Ishikawa (cell line): ENCODE data around the gene ATRN.

Experiments
- CEBPB ChIP-seq: IDR thresholded peaks from 2 replicates; pipeline ENCODE4 v1.6.1; 2012
- CREB1 ChIP-seq: IDR thresholded peaks from 2 replicates; pipeline ENCODE4 v1.6.1; 2012; ENCODE audit warnings: low read depth
- EGR1 ChIP-seq: IDR thresholded peaks from 2 replicates; pipeline ENCODE4 v1.6.1; 2012
- EP300 ChIP-seq: IDR thresholded peaks from 2 replicates; pipeline ENCODE4 v1.6.1; 2012; ENCODE audit warnings: borderline replicate concordance
- FOXM1 ChIP-seq: IDR thresholded peaks from 2 replicates; pipeline ENCODE4 v1.6.1; 2012; ENCODE audit warnings: low read depth, borderline replicate concordance
- TAF1 ChIP-seq: IDR thresholded peaks from 2 replicates; pipeline ENCODE4 v1.6.1; 2012; ENCODE audit warnings: low read depth, mild to moderate bottlenecking
- YY1 ChIP-seq: IDR thresholded peaks from 2 replicates; pipeline ENCODE4 v1.6.1; 2012; ENCODE audit warnings: low read depth
- TF ChIP-seq, protein P1 (sequence below): IDR thresholded peaks from 2 replicates; pipeline ENCODE4 v1.6.1; 2012
- TF ChIP-seq, protein P2 (sequence below): IDR thresholded peaks from 2 replicates; pipeline ENCODE4 v1.6.1; 2012; ENCODE audit warnings: low read depth, mild to moderate bottlenecking

DNA sequence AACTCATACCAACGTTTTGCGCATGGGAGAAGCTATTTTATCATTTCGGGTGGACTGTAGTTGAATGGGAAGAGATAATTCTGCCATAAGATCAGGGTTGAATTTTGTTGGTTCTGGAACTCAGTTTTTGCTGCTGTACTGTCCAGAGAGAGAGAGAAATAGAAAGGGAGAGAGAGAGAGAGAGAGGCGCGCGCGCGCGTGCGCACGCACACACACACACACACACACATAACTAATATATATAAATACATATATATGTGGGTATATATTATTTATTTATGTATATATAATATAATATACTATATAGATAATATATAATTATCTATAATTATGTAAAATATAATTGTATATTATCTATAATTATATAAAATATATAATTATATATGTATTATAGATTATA, 21.9 kb downstream of the ATRN start:
- TF ChIP-seq EGR1 = no peak
- TF ChIP-seq, protein P1, sequence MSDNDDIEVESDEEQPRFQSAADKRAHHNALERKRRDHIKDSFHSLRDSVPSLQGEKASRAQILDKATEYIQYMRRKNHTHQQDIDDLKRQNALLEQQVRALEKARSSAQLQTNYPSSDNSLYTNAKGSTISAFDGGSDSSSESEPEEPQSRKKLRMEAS = no peak
- TF ChIP-seq YY1 = no peak
- TF ChIP-seq, protein P2, sequence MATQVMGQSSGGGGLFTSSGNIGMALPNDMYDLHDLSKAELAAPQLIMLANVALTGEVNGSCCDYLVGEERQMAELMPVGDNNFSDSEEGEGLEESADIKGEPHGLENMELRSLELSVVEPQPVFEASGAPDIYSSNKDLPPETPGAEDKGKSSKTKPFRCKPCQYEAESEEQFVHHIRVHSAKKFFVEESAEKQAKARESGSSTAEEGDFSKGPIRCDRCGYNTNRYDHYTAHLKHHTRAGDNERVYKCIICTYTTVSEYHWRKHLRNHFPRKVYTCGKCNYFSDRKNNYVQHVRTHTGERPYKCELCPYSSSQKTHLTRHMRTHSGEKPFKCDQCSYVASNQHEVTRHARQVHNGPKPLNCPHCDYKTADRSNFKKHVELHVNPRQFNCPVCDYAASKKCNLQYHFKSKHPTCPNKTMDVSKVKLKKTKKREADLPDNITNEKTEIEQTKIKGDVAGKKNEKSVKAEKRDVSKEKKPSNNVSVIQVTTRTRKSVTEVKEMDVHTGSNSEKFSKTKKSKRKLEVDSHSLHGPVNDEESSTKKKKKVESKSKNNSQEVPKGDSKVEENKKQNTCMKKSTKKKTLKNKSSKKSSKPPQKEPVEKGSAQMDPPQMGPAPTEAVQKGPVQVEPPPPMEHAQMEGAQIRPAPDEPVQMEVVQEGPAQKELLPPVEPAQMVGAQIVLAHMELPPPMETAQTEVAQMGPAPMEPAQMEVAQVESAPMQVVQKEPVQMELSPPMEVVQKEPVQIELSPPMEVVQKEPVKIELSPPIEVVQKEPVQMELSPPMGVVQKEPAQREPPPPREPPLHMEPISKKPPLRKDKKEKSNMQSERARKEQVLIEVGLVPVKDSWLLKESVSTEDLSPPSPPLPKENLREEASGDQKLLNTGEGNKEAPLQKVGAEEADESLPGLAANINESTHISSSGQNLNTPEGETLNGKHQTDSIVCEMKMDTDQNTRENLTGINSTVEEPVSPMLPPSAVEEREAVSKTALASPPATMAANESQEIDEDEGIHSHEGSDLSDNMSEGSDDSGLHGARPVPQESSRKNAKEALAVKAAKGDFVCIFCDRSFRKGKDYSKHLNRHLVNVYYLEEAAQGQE = no peak
- TF ChIP-seq CEBPB = no peak
- TF ChIP-seq TAF1 = no peak
- TF ChIP-seq EP300 = no peak
- no peak for TF ChIP-seq FOXM1
- TF ChIP-seq CREB1 = no peak
